AML-193 (cell line): ENCODE results near the gene AKAP4.

Source experiments
- DNase-seq, 2 experiments: peaks; one replicate each; lab custom pipeline; 2025; lab: John Stamatoyannopoulos, UW

Gene AKAP4, protein sequence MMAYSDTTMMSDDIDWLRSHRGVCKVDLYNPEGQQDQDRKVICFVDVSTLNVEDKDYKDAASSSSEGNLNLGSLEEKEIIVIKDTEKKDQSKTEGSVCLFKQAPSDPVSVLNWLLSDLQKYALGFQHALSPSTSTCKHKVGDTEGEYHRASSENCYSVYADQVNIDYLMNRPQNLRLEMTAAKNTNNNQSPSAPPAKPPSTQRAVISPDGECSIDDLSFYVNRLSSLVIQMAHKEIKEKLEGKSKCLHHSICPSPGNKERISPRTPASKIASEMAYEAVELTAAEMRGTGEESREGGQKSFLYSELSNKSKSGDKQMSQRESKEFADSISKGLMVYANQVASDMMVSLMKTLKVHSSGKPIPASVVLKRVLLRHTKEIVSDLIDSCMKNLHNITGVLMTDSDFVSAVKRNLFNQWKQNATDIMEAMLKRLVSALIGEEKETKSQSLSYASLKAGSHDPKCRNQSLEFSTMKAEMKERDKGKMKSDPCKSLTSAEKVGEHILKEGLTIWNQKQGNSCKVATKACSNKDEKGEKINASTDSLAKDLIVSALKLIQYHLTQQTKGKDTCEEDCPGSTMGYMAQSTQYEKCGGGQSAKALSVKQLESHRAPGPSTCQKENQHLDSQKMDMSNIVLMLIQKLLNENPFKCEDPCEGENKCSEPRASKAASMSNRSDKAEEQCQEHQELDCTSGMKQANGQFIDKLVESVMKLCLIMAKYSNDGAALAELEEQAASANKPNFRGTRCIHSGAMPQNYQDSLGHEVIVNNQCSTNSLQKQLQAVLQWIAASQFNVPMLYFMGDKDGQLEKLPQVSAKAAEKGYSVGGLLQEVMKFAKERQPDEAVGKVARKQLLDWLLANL

DNA sequence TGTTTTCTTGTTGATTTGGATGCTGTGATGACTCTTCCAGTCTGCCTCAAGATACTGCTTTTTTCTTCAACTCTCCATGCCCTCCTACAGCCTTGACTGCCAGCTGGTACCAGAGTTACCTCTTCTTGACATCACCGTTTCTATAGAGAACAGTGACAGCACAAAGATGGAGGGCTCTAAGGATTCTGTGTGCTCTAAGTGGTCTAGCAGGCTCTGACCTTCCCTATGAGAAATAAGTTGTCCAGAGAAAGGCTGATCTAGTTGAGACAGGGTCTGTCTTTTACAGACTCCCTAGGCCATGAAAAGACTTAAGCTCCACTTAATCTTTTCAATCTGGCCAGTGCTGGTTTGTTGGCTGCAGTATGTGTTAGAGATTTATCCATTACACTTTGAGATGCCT is at the start of gene AKAP4:
TSS of gene AKAP4 (minus strand) at position 101 of the 400 bp plus-strand sequence. CDS start 118 bp downstream, outside the sequence.
- no peak for DNase-seq

DNA sequence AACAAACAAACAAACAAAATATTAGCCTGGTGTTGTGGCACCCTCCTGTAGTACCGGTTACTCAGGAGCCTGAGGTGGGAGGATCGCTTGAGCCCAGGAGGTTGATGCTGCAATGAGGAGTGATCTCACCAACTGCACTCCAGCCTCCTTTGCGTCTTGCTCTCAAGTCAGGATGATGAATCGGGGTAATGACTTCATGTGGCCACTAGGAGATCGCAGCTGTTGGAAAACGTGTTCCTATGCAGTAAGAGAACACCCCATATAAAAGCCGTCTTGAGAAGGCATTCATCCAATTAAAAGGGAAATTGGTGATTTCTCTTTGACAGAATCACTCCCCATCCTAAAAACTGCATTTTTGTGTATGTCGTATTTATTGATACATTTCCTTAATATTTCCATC is 10.7 kb upstream of the AKAP4 start:
- DNase-seq: no peak

DNA sequence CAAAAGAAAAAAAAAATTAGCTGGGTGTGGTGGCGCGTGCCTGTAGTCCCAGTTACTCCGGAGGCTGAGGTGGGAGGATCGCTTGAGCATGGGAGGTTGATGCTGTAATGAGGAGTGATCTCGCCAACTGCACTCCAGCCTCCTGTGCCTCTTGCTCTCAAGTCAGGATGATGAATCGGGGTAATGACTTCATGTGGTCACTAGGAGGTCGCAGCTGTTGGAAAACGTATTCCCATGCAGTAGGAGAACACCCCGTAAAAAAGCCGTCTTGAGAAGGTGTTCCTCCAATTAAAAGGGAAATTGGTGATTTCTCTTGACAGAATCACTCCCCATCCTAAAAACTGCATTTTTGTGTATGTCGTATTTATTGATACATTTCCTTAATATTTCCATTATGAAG is 5.9 kb upstream of the AKAP4 start:
- no peak for DNase-seq

DNA sequence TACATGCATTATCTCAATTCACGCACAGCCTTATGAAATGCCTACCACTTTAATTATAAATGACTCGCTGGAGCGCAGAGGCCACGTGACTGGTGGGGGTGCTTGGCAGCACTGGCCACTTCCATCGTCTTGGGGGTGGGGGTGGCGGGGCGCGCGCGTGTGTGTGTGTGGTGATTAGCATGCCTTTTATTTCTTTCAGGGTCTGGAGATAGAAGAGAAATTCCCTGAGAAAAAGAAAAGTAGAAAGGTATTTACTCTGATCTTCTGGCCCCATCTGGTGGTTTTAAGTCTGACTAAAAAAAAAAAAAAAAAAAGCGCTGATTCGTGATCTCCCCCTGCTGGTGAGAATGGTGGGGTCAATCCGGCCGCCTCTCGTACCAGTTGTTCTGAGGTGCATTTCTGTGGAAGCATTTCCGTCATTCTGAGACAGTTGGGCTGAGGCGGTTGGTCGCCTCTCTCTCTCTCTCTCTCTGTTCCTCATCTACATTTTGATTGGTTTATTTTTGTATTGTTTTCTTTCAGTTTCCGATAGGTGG is 3.6 kb upstream of the AKAP4 start, which contains the start of gene CCNB3:
TSS of gene CCNB3 (plus strand) at position 402 of the 536 bp plus-strand sequence. CDS start 80,399 bp downstream, outside the sequence.
- peak; percentile 52 to 66 for DNase-seq

DNA sequence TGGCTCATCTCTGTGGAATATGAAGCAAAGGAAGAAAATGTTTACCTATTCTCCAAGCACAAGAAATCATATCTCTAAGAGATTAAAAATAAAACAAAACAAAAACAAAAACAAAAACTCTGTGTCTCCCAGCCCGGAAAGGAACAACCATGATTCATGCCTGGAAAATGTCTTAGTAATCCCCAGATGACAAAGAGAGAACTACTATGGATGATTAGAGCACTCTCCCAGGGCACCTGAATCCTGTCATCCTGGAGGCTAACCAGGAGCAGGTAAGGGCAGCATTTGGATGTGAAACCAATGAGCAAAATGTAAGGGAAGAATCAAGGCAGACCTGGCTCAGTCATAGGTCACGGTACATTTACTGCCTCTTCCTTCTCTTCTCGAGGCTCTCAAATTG is 1.7 kb upstream of the AKAP4 start:
- DNase-seq: no peak

DNA sequence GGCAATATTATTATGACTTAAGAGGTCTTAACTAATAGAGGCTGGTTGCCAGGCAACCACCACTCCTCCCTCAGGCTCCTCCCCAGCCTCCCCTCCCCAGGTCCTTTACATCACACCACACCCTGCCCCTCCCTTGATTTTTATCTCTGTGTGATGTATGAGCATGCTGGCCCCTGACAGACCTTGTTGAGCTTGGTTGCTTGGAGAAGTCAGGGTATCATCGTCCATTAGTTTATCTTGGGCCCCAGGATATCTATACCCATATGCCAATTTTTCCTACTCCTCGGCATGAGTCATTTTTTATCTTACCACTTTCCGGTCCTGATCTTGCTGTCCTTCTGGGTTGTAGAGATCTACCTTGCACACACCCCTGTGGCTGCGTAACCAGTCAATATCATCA is 2.5 kb downstream of the AKAP4 start:
- no peak for DNase-seq

DNA sequence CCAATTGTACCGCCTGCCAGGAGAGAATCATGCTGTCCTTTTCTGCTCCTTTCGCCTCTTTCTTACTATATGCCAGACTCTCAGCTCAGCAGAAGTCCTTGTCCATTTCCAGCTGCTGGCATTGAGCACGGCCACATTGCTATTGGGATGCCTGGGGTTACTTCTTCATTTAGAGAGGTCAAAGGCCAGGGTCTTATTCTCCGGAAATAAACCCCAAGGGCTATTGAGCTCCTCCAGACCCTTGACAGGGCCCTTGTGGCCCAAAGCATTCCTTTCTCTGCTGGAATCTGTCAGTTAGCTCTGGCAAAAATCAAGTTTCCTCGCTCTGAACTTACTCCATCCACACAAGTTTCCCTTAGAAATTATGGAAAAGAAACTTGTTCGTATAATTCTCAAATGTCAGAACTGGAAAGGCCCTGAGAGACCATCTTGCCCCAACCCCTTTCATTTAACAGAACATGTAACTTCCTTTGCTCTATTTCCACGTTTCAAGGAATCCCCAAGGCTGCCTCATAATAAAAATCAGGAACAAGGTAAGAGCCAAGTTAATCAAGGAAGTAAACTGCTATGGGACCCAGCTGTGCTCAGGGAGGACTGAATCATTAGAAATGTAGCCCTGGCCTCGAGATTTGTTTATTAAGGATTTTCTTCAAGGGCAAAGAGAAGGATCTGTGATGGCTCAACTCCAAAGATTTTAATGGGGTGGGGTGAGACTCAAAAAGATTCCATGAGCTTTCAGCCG is 11.8 kb downstream of the AKAP4 start:
- no peak for DNase-seq

DNA sequence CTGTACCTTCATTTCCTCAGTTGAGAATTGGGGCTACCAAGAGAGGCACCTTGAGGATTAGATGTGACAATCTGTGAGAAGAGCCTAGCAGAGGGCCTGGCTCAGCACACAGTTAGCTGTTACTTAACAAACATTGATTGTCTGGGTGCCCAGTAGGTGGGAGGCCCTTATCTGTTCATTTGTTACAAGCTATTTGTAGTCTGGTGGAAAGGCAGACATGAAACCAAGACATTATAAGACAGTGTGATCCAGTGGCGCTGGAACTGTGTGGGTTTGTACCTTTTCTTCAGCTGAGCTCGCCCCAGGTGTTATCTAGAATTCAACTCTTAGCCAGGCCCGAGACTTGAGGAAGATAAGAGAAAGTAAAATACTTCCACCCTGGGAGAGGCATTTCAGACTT is 16.9 kb downstream of the AKAP4 start:
- no peak for DNase-seq

DNA sequence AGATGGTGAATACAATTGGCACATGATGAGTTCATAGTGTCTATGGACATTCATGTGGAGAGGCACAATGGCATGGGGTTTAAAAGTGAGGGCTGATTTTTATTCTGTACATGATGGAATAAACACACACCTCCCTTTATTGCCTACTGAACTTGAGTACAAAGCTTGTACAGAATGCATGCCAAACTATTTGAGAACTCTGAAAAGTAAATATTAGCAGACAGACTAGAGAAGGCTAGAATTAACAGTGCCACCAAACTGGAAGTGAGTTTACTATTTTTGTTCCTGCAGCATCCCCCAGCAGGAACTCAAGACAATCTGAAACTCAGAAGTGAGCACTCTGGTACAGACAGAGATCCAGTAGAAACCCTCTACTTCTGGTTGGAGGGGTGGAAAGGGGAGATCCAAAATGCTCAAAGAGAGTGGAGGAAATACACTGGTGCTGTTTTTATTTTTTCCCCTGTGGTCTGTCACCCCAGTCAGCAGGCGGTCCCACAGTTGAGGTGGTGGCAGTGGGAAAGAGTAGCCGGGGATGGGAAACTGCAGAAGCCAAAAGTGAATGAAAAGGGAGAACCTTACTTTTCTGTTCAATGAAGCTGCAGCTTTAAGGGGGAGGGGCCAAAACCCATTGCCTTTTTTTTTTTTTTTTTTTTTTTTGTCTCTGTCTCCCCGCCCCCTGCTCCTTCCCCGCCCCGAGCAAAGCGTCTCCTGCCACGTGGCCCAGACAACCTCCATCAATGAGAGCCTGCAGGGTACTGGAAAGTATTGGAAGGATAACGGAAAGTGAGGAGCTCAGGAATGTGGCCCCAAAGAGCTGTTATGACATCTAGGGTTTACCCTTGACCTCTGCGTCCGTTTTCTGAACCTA is 20.5 kb downstream of the AKAP4 start:
- DNase-seq: no peak

DNA sequence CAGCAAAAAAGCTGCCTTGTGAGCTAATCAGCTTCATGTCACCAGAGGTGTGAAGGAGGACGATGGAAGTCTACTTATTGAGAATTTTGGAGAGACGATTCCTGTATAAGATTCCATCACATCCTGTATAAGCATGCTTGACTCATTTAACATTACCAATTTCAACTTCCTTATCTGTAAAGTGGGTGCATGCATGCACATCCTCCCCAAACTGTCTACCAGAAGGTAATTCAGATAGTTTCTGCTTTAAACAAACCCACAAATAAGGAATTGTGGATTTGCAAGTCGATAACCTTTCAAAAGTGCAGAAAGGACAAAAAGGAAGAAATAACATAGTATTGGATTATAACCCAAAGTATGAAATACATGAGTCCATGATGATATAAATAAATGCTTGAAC is 31.1 kb downstream of the AKAP4 start:
- no peak for DNase-seq

DNA sequence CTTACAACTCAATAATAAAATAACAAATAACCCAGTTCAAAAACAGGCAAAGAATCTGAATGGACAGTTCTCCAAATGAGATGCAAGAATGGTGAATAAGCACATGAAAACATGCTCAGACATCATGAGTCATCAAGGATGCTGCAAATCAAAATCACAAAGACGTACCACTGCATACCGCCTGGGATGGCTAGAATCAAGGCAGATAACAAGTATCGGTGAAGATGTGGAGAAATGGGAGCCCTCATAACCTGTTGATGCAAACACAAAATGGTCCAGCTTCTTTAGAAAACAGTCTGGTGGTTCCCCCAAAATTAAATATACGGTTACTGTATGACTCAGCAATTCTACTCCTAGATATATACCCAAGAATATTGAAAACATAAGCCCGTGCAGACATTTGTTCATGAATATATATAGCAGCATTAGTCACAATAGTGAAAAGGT is 32.5 kb downstream of the AKAP4 start:
- DNase-seq: no peak

DNA sequence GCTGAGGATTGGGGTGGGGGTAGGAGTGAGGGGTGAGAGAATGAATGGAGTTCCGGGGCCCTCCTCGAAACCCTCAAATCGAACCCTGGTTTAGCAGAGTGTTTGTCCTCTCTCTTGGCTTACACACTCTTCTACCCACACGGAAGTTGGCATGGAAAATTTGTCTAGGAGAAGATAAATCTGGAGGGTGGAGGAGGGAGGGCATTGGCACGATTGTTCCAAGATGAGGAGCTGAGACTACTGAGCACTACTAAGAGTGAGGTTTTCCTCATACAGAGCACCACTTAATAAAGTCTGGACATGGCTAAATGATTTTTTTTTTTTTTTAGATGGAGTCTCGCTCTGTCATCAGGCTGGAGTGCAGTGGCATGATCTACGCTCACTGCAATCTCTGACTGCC is 33.4 kb downstream of the AKAP4 start:
- DNase-seq: no peak

DNA sequence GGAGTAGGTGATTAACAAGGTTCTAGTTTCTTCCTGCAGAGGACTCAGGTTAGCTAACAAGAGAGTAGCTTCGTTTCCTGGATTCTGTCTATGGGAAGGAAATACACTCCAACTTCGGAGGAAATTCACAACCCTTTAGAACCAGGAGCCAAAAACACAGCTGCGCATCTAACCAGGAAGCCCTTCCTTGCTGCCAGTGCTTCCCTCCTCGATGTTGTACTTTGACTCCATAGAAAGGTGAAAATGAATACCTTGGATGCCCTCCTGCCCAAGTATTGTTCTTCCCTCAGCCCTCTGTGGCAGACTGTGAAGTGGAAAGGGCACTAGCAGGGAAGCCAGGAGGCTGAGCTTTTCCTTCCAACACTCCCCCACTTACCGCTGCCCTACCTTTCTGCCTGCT is 35.1 kb downstream of the AKAP4 start:
- no peak for DNase-seq

DNA sequence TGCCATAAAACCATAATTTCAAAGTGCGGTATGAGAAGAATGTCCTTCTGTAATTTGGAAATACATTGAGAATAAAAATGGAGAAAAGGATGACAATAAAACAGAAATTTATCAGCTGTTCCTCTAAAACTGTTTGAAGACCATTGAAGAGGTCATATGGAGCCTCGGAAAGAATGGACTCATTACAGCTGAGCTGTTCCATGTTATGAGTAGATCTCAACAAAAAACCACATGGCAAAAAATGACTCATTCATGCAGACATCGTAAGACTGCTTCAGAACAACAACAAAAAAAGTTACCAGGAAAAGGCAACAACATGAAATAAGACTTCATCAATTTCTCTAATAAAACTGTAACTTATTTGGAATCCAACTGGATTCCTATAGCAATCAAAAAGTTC is 39.7 kb downstream of the AKAP4 start:
- no peak for DNase-seq

DNA sequence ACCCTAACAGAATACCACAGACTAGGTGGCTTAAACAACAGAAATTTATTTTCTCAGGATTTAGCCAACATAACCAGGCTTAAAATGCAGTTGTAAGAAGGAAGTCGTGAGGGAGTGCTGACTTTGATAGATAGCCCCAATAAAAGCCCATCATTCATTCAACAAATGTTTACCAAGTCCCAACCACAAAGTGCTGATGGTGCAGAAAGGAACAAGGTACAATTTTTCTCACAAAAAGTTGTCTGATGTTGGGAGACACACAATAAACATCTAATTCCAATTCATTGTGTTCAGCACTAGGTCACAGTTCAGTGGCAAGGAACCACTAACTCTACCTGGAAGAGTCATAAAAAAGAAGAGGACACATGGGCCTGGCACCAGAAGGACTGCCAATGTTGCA is 42.2 kb downstream of the AKAP4 start:
- no peak for DNase-seq

DNA sequence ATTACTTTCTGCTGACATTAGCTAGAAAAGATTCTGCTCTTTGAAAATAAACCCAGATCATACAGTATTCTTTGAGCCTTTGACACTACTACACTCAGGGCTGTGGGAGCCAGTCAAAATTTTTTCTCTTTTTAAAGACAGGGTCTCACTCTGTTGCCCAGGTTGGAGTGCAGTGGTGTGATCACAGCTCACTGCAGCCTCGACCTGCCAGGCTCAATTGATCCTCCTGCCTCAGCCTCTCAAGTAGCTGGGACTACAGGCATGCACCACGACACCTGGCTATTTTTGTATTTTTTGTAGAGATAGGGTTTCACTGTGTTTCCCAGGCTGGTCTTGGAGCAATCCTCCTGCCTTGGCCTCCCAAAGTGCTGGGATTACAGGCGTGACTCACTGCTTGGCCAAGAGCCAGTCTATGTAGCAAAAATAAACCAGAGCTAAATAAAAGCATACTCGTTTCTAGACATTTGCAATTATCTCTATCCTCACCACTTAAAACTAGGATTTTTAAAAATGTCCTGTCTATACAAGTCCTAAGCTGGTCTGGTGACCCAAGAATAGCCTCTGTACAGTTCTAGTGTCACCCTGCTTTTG is 43.2 kb downstream of the AKAP4 start:
- DNase-seq: no peak

DNA sequence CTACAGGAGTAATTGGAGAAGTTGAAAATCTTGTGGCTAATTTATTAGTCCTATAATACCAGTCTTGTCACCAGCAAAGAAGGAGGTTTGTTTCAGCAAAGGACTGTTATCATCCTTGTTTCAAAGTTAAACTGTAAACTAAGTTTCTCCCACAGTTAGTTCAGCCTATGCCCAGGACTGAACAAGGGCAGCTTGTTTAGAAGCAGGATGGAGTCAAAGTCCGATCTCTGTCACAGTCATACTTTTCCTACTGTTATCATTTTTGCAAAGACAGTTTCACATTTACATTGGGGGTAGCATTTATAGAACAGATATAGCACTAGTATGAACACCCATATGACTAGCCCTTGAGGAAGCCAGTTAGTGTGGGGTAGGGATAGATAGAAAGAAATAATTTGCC is 46.4 kb downstream of the AKAP4 start:
- no peak for DNase-seq

DNA sequence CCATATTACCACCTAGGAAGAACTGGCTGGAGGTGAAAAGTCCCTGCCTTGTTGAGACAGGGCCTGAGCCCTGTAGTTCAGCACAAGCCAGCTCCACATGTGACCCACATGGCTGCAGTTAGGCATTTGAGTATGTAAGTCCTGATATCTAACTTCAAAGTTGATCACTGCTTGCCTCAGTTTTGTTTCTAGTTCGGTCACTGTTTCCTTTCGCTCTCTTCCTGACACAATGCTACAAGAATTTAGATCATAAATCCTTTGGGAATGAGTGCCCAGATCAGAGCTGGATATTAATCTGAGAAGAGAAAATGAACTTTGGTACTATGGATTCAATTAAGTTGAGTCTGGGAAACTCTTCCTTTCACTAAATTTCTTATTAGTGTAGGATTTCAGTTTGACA is 48.4 kb downstream of the AKAP4 start:
- DNase-seq: no peak

DNA sequence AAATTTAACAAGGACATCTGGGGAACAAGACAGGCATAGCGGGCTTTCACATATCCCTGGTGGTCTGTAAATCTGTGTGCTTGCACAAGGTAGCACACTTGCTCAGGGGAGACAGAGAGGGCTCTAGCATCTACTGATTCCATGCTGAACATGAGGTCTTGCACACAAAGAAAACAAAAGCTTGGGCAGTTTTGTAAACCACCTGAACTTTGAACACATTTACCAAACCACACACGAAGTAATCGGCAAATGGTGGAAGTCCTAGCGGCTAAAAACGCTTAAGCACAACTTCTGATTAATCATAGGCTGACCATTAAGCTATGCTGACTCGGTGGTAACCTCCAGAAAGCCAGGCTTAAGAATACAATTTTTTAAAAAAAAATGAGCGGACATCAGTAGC is 52.8 kb downstream of the AKAP4 start:
- no peak for DNase-seq
